NCI-H2107 (cell line): ENCODE data around the gene STOX2.

ENCODE experiments used
- DNase-seq: peaks from one replicate; lab custom pipeline; 2025; lab: John Stamatoyannopoulos, UW

STOX2 gene, protein sequence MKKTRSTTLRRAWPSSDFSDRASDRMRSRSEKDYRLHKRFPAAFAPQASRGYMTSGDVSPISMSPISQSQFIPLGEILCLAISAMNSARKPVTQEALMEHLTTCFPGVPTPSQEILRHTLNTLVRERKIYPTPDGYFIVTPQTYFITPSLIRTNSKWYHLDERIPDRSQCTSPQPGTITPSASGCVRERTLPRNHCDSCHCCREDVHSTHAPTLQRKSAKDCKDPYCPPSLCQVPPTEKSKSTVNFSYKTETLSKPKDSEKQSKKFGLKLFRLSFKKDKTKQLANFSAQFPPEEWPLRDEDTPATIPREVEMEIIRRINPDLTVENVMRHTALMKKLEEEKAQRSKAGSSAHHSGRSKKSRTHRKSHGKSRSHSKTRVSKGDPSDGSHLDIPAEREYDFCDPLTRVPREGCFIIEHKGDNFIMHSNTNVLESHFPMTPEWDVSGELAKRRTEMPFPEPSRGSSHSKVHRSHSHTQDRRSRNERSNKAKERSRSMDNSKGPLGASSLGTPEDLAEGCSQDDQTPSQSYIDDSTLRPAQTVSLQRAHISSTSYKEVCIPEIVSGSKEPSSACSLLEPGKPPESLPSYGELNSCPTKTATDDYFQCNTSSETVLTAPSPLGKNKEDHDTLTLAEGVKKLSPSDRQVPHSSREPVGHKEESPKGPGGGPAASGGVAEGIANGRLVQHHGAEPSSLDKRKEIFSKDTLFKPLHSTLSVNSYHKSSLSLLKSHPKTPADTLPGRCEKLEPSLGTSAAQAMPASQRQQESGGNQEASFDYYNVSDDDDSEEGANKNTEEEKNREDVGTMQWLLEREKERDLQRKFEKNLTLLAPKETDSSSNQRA (N-terminal part only)

DNA sequence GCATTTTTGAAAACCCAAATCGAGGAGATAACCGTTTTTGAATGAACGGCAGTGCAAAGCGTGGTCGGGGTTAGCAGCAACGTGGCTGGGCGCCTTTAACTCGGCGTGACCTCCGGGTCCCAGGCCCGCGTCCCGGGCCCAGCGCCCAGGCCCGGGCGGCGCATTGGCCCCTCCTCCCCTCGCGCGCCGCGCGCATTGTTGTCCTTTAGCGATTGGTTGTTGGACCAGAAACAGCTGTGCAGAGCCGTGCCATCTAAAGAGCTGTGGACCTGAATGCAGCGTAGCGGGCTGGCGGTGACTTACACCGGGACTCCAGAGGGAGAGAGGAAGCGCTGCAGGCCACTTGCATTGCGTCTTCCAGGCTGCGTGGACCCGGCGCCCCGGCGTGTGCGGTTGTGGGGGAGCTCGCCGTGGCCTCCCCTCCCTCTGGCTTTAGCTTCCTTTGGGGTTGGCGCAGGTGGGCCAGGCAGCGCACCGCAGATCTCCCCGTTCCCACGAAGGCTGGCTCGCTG lies at the start of gene STOX2:
TSS of gene STOX2 (plus strand) at position 227 of the 512 bp plus-strand sequence. CDS start 1,484 bp downstream, outside the sequence.
- peak; percentile 43 for DNase-seq

DNA sequence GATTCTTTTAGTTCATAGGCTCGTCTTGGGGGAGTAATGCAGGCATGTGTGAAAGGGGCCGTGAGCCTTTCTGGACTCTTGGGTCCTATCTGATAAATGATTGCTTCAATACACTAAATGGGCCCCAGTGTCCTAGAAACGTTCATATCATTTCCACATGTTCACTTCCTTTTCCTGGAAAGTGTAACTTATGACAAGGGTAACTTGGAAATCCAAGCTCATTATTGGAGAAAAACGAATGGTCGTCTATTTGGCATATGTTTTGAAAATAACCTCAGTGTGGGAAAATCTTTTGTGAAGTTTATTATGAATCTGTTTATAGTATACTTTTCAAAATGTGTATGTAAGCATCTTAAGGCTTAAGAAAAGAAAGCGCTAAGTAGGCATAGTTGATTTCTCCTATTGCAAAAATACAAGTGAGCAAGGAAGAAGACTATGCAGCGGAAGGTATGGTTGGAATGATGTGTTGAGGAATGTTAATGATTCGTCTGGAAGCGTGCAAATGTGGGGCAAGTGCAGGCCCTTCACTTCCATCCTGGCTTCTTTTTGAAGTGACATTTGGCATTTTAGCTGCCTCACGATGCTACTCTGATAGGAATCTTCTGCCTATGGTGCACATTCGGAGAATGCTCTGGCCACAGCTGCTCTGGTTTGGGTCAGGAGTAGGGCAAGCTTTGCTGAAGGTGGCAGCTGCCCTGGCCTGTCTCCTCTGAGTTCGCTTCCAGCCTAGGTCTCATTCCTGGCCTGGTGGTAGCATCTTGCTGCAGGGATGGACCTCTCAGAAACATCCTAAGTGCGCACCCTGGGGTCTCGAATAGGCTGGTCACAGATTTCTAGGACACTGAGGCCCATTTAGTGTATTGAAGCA lies 49.5 kb upstream of the STOX2 start:
- DNase-seq: no peak

DNA sequence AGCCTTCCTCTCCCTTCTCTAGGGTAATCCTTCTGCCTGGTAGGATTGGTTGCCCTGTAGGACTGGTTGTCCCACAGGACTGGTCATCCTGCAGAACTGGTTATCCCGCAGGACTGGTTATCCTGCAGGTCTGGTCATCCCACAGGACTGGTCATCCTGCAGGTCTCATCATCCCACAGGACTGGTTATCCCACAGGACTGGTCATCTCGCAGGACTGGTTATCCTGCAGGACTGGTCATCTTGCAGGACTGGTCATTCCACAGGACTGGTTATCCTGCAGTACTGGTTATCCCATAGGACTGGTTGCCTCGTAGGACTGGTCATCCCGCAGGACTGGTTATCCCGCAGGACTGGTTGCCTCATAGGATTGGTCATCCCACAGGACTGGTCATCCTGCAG lies 48.1 kb upstream of the STOX2 start:
- DNase-seq: no peak

DNA sequence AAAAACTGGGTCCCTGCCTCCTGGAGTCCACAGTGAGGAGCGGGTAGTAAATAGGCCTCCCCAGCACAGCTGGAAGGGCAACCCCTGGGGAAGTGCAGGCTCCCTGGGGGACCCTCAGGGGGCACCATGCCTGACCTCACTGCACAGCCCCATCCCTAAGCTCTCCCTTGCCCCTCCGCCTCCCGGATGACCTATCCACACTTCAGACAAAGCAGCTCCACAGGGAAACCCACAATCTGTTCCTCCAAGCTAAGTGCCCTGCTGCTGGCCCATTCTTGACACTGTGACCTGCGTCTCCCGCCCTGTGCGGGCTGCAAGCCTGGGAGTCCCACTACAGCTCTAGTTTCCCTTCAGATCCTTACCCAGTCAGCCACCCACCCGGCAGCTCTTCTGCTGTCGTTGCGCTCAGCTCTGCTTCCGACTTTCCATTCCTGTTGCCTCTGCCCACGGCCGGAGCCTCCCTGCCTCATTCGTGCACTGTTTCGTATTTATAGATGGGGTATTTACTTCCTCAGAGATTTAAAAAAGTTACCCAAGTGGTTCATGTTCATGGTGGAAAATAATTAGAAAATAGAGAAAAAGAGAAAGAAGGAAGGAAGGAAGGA lies 47.0 kb upstream of the STOX2 start:
- no peak for DNase-seq

DNA sequence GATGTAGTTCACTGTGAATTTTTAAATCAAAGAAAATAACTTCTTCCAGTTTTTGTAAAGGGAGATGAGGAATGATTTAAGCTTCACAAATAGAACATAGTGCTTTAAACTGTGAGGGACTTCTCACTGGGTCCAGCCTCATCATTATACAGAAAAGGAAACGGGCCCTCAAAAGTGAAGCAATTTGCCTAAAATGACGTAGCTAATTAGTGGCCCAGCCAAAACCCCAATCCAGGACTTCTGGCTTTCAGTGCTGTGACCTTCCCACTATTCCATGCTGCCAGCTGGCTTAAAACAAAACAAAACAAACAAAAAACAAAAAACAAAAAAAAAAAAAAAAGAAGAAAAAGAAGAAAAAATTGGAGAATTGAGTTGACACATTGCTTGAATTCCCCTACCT lies 45.0 kb upstream of the STOX2 start:
- no peak for DNase-seq

DNA sequence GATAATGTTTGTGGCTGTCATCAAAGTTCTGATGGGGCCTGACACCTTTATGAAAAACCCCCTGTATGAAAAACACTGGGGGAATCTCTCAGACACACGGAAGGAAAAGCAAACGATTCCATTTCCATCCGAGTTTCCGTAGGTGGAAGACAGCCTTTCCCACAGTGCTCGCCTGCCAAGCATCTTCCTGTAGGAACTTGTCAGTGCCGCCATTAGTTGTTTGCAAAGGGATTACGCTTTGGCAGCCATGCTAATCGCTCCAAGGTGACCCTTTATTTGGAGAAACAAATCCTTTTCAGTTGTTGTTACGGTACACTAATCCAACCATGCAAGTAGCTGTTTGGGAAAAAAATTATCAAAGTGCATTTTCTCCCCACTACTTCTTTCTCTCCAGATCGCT lies 44.4 kb upstream of the STOX2 start:
- DNase-seq: no peak

DNA sequence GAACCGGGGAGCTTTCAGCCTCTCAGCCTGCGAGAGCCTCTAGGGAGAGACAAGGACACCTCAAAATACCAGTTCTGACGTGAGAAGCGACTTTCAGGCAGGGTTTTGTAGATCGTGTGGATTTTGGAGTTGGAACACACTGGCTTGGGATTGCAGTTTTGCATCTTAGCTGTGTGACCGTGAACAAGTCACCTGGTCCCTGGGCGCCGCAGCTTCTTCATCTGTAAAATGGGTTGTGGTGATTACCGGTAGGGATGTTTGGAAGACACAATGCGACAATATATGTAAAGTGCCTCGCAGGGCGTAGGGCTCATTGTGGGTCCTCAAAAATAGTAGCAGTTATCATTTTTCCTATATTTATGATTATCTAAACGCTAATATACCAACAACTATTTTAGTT lies 43.7 kb upstream of the STOX2 start:
- DNase-seq: no peak

DNA sequence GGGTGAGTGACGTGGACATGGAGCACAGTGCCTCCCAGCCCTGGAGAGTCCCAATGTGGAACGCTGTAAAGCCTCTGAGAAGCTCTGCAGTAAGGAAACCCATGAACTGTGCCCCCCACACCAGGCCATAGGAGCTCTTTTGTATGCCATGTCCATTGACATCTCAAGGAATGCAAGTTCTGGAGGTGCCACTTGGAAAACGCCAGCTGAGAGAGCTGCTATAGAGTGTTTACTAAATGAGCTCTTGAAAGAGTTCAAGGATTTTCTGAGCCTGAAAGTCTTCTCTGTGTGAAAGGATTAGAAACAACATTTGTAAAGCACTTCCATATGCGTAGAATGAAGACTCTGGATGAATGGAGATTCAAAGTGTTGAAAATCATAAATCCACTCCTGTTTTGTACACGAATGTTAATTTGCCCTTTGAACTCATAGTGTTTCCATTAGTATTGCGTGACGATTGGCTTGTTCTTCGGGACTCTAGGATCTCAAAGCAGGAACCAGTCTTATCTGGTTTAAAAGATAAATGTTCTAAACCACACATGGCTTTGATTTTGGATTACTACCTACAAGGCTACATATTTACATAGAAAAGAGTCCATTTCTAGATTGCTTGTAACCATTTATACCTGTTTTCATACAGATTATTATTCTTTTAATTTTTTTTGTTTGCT lies 41.8 kb upstream of the STOX2 start:
- DNase-seq: no peak

DNA sequence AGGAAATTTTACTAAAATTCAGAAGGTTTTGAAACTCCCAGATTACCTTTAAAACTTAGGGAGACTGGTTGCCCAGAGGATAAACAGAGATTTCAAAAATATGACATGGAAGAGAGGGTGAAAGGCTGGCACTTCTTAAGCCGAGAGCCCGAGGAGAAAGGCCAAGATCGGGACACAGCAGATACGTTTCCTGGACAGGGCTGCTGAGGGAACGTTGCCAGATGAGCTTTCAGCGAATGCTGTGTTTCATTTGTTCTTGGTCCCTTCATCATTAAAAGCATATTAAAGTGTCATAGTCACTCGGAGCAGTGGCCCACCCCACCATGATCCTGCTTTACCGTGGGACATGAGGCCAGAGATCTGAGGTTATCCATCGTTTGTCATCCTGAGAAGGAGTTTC lies 37.9 kb upstream of the STOX2 start:
- no peak for DNase-seq

DNA sequence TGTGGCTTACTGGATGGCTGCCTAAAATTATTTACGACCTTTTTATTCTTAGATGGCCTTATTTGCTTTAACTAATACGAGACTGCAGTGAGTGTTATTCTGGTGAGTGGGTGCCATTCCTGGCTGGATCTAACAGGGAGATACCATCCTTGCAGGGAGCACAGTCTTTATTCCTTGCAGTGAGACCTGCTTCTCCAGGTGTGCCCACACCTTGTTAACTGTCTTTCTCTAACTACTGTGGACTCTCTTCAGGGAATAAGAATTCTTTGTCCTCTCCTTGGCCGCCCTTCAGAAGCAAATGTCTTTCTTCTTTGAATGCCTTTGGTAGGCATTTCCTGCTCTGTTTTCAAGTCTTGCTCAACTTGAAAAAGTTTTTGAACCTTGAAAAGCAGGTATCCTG lies 34.1 kb upstream of the STOX2 start:
- DNase-seq: no peak

DNA sequence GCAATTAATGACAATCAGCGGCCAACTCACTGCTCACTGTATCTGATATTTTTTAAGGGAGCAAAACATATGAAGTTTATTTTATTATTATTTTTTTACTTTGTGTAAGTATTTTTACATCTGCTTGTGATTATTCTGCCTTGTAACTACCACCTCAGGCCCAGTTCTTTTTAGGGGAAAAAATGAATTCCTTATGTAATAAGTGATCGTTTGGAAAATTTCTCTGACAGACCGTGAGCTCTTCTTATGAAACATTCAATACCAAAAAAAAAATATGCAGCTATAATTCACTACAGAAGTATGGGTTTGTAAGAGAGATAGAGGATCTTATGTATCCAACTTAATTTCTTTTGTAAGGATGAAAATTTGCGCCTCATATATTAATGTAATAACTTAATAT lies 33.5 kb upstream of the STOX2 start:
- DNase-seq: no peak

DNA sequence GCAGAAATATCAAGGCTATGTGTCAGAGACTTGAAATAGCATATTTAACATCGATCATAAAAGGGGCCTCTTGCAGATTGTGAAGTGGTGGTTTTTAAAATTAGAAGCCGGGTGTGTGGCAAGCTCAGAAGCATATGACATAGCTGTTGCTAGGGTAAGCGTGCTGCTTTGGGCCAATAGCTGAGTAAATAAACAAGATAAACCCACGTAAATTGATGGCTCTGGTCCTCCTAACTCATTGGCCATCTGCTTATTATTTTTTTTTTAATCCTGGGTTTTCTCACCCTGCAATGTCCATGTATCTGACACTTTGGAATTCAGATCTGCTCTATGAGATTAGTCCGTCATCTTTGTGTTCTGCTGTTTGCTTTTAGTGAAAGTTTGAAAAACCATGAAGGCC lies 32.6 kb upstream of the STOX2 start:
- DNase-seq: no peak

DNA sequence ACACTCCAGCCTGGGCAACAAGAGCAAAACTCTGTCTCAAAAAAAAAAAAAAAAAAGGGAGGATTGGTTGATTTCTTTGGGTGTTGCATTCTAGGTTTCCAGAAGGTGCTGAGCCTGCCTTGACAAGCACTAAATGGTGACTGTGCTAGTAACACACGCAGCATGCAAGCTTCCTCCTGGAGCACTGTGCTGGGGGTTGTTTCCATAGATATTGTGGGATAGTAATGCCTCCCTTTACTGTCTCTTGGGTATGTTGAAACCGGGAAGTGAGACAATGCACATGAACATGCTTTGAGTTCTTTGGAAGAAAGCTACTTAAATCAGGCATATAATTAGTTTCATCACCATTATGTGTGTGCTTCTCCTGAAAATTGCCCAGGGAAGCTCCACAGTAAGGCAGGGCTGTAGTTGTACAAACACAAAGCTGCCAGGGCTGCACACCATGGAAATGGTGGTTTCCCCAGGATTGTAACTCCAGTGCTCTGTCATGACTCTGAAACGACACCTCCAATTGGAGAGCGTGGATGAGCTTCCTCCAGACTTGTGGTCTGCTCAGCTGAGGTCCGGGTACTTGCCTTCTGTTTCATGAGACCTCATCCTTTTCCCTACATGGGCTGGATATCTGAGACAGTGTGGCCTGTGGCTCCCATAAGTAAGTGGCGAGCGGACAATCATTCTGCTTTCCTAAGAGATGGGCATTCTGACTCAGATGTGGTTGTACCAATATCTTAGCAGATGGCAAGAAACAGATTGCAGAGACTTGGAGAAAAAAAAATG lies 31.5 kb upstream of the STOX2 start:
- DNase-seq: no peak

DNA sequence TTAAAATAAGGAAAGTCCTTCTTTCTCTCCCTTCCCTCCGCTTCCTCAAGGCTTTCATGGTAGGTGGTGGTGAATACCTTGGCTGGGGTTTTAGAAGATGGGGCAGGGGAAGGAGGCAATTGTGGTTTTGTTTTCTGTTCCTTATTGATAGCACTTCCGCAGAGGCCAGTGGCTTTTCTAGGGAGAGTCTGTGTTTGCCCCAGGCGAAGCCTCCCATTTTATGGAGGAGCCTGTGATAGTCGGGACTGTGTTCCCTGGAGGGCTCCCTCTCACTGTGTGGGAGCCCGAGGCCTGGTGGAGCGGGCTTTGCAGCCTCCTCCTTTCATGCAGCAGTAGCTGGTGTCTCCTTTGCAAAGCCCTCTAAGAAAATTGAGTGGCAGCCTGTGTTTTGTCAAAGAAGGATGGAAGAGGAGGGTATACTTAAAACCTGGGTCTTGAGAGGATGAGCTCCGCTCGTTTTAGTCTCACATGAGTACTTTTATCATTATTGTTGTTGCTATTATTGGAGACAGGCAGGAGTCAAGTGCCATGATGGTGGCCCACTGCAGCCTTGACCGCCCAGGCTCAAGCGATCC lies 29.8 kb upstream of the STOX2 start:
- DNase-seq: no peak

DNA sequence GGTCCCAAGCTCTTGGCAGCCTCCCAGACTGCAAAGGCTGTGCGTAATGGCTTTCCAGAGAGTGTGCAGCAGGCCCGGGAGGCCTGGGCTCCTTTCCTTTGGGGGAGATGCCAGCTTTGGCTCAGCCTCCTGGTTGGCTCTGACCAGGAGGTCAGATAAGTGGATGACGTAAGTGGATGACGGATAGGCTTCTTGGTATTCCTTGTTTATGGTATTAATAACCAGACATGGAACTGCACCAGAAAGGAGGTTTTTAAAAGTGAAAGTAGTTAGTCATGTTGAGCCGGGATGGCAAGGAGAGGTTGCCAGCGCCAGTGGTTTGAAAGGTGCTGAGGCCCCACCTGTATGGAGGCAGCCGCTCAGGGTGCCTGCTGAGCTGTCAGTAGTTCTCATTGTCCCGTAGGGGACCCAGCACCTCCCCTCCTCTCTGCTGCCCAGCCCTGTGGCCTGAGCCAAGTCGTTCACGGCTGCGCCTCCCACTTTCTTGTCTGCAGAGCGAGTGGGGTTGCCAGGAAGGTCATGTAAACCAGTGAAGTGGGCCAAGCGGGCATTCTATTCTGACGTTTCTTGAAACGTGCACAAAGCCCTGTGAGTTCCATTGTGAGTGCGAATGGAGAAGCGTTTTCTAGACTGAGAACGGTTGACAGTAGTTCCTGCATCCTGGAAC lies 28.7 kb upstream of the STOX2 start:
- peak; percentile 30 for DNase-seq

DNA sequence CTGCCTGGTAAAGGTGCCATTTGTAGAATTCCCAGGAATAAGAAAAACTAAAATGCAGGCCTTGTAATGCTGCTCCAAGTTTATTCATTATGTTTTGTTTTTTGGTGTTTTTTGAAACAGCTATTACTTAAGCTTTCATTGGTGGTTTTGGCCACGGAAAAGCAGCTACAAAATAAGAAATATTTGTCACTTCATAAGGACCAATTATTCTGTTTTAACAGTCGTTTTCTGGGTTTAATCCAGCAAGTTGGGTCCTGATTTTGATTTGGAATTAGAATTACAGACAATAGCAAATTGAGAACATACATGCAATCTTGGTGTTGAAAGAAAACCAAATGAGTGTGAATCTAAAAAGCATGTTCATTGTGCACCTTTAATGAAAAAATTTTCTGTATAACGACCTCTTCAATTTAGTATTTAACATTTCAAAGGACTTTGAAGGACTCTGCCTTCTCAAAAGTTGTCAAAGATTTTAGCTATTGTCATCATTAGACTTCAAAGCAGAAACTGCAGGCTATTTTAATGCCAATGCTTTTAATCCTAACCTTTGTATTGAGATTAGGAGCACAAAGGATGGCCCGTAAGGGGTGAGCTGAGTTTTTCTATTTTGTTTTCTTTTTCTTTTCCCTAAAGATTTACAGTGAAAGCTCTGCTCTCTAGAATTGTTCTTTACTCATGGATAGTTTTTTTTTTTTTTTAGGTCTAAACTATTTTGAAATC lies 26.7 kb upstream of the STOX2 start:
- DNase-seq: no peak

DNA sequence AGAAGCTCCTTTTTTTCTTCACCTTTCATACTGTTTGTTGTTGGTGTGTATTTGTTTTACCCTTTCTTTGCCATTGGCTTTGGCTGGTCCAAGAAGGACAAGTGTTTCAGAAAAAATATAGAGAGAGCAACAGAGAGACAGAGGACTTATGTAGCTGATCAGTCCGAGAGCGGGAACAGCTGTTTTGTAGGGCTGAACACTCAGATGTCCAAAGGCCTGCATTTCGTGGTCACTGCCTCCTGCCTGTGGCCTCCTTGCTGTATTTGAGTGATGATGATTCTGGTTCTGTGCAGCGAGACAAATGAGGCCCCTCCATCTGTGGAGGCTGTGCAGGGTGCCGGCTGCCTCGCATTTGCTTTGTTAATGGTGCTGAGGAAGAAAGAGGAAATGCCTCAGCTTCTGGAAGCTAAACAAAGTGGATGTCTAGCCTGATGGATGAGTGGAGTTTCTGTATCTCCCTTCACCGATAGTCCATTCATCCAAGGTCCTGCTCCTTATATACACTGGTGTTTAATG lies 19.8 kb upstream of the STOX2 start:
- no peak for DNase-seq

DNA sequence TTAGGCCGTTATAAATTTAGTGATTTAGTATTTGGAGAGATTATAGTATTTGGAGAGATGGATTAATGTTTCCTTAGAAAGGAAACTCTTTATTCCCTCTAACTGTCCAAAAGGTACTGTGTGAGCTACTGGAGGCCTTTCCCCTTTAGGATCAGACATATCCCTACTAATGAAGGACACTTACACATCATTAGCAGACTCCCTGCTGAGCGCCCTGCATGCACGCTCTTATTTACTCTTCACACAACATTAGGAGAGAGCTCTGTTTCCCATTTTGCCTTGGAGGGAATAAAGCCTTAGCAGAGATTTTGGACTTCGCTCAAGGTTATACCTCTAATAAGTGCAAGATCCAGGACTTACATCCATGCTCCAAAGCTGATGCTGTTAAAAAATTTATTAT lies 17.8 kb upstream of the STOX2 start:
- DNase-seq: no peak

DNA sequence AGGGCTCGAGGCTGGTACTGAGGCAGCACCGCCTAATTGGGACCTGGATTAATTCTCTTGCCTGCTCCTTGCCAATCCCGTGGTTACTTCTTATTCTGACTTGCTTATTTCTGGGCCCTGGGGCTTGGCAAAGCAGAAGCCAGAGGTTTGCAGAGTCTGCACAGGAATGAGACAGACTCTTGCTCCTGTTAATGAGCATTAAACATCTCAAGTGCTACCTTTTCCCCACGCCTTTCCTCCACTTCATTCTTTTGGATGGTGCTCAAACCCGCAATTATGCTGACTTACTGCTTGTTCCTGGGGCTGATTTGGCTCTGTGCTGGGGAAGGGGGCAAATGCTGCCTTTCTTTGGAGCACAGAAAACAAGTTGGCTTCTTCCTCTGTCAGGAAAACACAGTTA lies 16.5 kb upstream of the STOX2 start:
- DNase-seq: no peak
